Stomach (tissue), 9 donors: Measurements from ENCODE around the gene LIPH. TPM values are rescaled to one million over a fixed set of nuclear protein-coding genes. Genes with fewer than 3 reads are reported as not detected.

ENCODE experiments used
- DNase-seq, 2 donors: peaks; one replicate each; pipeline versions ENCODE4 v3.0.0 to v3.0.0-alpha.2; 2013 to 2019
- H3K27ac ChIP-seq, 5 donors: fragments of 200-600 bp in 4 of 5; sonication (generic) in 4 of 5; one replicate each; pipeline ENCODE4 v1.5.1; 2013 to 2019; ENCODE audit warnings: mild to moderate bottlenecking in 1 of 5, moderate library complexity in 1 of 5
- H3K27me3 ChIP-seq, 3 donors: fragments of 200-600 bp; sonication (generic); one replicate each; pipeline ENCODE4 v1.5.1; 2017 to 2019; ENCODE audit warnings: mixed run types in 1 of 3
- H3K36me3 ChIP-seq, 4 donors: fragments of 200-600 bp; sonication (generic); 1 replicate in 3 of 4; 2 replicates in 1 of 4; pipeline ENCODE4 v1.5.1; 2016 to 2019
- H3K4me1 ChIP-seq, 4 donors: fragments of 200-600 bp; sonication (generic); one replicate each; pipeline ENCODE4 v1.5.1; 2016 to 2019
- H3K4me3 ChIP-seq, 4 donors: fragments of 200-600 bp; sonication (generic) in 3 of 4; one replicate each; pipeline ENCODE4 v1.5.1; 2016 to 2019; ENCODE audit warnings: mild to moderate bottlenecking in 1 of 4
- H3K9me3 ChIP-seq, 4 donors: fragments of 200-600 bp; sonication (generic); one replicate each; pipeline ENCODE4 v1.5.1; 2016 to 2019
- EP300 ChIP-seq: sonication (generic); formaldehyde crosslinking; IDR thresholded peaks from one replicate; pipeline ENCODE4 v1.6.1; 2017; ENCODE audit warnings: antibody characterized with exemption
- POLR2A ChIP-seq, 4 donors: fragments of 450-650 bp; IDR thresholded peaks; one replicate each; pipeline ENCODE4 v1.6.1; 2016; ENCODE audit warnings: antibody characterized with exemption in 4 of 4, control low read depth in 2 of 4, mild to moderate bottlenecking in 1 of 4, moderate library complexity in 1 of 4
- POLR2AphosphoS5 ChIP-seq, 3 donors: sonication (generic); formaldehyde crosslinking; IDR thresholded peaks; one replicate each; pipeline ENCODE4 v1.6.1; 2016; ENCODE audit warnings: antibody characterized with exemption in 3 of 3
- WGBS, 5 donors: extraction: QIAGEN DNeasy Blood & Tissue Kit in 3 of 5; methylation state at CpG; one replicate each; pipeline versions ENCODE4 v1.1.5 to v1.1.7; 2013 to 2018; 5-methylcytosine and 5-hydroxymethylcytosine counted together
- intact Hi-C: fragments of 100-400 bp; cut with DNase I; formaldehyde crosslinking; loops from one replicate; pipeline ENCODE4 v1.15.1; 2023; ENCODE audit warnings: low total_unique reads
- polyA plus RNA-seq, 3 donors: library from polyadenylated mRNA; stranded (reverse); fragments of 200-250 nt; gene quantifications; one replicate each; pipeline ENCODE4 v1.2.3, GENCODE V29; 2013
- total RNA-seq, 5 donors: library from RNA; depleted of rRNA; stranded (reverse); fragments of >200 nt; gene quantifications; one replicate each; pipeline versions ENCODE4 v1.1.0 to v1.2.3, GENCODE V29; 2014 to 2016
- TF ChIP-seq, protein P1 (sequence below), 7 experiments: fragments of 450-650 bp in 4 of 7; fragments of 200-600 bp in 3 of 7; sonication (generic) in 3 of 7; IDR thresholded peaks; one replicate each; pipeline ENCODE4 v1.5.1; 2016 to 2019; ENCODE audit warnings: antibody characterized with exemption in 7 of 7, control low read depth in 2 of 7, mild to moderate bottlenecking in 1 of 7
- donor health status: healthy with polysubstance abuse.
- donor health status: Bipolar disorder and iron deficiency.
- donor health status: healthy.

LIPH gene
- total and polyA plus RNA-seq, 8 donors, result 4.3 to 257 (median 16.7) TPM

DNA sequence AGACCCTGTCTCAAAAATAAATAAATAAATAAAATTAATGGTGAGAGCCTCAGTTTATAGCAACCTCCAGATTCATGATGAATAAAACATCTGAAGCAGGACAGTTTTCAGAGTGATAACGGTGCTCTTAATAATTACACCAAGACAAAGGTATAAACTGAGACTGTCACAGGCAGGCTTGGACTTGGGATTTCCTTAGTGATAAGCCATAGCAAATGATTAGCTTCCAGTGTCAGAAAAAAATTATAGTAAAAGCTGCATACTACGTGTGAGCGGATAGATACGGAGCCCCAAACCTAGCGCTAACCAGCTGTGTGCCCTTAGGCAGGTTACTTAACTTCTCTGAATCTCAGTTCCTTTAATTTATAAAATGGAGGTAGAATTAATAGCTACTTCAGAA lies 21.5 kb downstream of the LIPH start:
- H3K27ac ChIP-seq, result no peak overlapping the region
- DNase-seq, result no peak
- H3K36me3 ChIP-seq, result peaks cover 0 to 22% (median 14%) of the 10 kb centered on the region in 4 donors
- H3K4me3 ChIP-seq, result no peak overlapping the region
- peaks cover 0 to 6% (median 3%) of the 10 kb centered on the region in 4 donors for H3K4me1 ChIP-seq
- no peaks in the 10 kb centered on the region for H3K27me3 ChIP-seq
- H3K9me3 ChIP-seq, result no peaks in the 10 kb centered on the region
- 61 to 65% (median 63%) methylated on average over 5 of the region's 5 CpGs for WGBS, 5 donors
- TF ChIP-seq POLR2AphosphoS5 (IDR thresholded peaks at IDR 0.05) (no peak), EP300 (no peak), POLR2A (IDR thresholded peaks at IDR 0.05) (no peak)
- TF ChIP-seq, protein P1, sequence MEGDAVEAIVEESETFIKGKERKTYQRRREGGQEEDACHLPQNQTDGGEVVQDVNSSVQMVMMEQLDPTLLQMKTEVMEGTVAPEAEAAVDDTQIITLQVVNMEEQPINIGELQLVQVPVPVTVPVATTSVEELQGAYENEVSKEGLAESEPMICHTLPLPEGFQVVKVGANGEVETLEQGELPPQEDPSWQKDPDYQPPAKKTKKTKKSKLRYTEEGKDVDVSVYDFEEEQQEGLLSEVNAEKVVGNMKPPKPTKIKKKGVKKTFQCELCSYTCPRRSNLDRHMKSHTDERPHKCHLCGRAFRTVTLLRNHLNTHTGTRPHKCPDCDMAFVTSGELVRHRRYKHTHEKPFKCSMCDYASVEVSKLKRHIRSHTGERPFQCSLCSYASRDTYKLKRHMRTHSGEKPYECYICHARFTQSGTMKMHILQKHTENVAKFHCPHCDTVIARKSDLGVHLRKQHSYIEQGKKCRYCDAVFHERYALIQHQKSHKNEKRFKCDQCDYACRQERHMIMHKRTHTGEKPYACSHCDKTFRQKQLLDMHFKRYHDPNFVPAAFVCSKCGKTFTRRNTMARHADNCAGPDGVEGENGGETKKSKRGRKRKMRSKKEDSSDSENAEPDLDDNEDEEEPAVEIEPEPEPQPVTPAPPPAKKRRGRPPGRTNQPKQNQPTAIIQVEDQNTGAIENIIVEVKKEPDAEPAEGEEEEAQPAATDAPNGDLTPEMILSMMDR (IDR thresholded peaks at IDR 0.05), result no peak
- intact Hi-C loops, result no loop called here

DNA sequence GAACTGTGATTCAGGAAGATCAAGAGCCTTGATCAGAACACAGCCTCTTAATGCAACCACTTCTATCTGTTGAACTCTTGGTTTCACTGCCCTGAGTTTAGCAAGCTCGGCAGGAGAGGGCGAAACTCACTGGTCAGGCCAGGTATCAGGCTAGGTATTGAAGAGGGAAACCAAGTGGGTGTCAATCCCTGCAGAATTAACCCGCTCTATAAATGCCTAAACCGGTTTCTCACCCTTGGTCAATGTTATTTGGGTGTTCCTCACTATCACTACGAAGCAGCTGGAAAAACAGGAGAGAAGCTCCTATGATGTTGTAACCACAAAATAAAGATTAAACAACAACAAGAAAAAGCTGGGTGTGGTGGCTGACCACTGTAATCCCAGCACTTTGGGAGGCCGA lies 23.9 kb downstream of the LIPH start:
- Histone ChIP-seq H3K36me3 (peaks cover 0 to 42% (median 24%) of the 10 kb centered on the region in 4 donors), H3K4me1 (peaks cover 0 to 6% (median 0%) of the 10 kb centered on the region in 4 donors), H3K27me3 (peaks cover 0 to 12% (median 0%) of the 10 kb centered on the region in 3 donors), H3K4me3 (no peak overlapping the region), H3K9me3 (no peaks in the 10 kb centered on the region), H3K27ac (no peak overlapping the region)
- intact Hi-C loops, result no loop called here
- no peak for DNase-seq
- TF ChIP-seq, protein P1 (IDR thresholded peaks at IDR 0.05), result no peak
- no peak for TF ChIP-seq EP300
- no peak for TF ChIP-seq POLR2AphosphoS5 (IDR thresholded peaks at IDR 0.05)
- no peak for TF ChIP-seq POLR2A (IDR thresholded peaks at IDR 0.05)
- WGBS, 5 donors, result 80 to 87% (median 84%) methylated on average over 6 of the region's 6 CpGs

DNA sequence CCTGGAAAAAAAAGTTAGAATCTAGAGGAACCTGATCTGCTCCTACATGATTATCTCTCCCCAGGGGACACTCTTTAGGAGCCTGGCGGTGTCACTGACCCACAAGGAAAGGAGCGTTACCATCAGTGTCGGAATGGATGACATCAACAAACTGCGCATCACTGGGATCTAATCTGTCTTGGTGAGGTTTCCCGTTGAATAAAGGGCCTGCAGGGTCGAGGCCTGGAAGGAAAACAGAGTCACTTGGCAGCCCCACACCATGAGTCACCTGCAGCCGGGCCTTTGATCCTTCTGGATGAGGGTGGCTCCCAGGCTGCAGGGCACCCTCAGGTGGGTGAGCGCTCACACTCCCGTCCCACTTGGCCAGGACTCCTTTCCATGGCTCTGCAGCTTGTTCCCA lies 25.0 kb downstream of the LIPH start:
- intact Hi-C loops, result no loop called here
- peak in 1 of 2 donors; percentile 52 for DNase-seq
- TF ChIP-seq POLR2A (IDR thresholded peaks at IDR 0.05), result no peak
- TF ChIP-seq, protein P1 (IDR thresholded peaks at IDR 0.05), result no peak
- TF ChIP-seq POLR2AphosphoS5 (IDR thresholded peaks at IDR 0.05), result no peak
- TF ChIP-seq EP300, result no peak
- H3K9me3 ChIP-seq, result no peaks in the 10 kb centered on the region
- peaks cover 0 to 14% (median 0%) of the 10 kb centered on the region in 3 donors for H3K27me3 ChIP-seq
- no peak overlapping the region for H3K4me3 ChIP-seq
- H3K27ac ChIP-seq, result peak overlapping the region in 1 of 5 donors; percentile 50
- 53 to 69% (median 59%) methylated on average over 9 of the region's 9 CpGs for WGBS, 5 donors
- peaks cover 0 to 6% (median 0%) of the 10 kb centered on the region in 4 donors for H3K4me1 ChIP-seq
- peaks cover 0 to 50% (median 24%) of the 10 kb centered on the region in 4 donors for H3K36me3 ChIP-seq

DNA sequence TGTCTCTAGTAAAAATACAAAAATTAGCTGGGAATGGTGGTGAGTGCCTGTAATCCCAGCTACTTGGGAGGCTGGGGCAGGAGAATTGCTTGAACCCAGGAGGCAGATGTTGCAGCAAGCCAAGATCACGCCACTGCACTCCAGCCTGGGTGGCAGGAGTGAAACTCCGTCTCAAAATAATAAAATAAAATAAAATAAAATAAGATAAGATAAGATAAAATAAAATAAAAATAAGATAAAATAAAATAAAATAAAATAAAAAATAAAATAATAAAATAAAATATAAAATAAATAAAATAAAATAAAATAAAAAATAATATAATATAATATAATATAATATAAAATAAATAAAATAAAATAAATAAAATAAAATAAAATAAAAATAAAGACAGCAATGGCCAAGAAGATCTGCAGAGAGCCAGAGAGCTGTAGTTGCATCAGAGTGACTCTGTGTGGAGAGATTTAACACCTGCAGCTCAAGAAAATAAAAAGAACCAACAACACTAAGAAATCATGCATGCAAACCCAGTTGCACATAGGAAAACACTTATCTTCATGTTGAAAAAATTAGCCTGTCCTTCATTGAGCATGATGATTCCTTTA lies 25.9 kb downstream of the LIPH start:
- intact Hi-C loops, result no loop called here
- H3K4me3 ChIP-seq, result no peak overlapping the region
- H3K27ac ChIP-seq, result no peak overlapping the region
- DNase-seq, result no peak
- TF ChIP-seq, protein P1 (IDR thresholded peaks at IDR 0.05), result no peak
- no peak for TF ChIP-seq POLR2AphosphoS5 (IDR thresholded peaks at IDR 0.05)
- no peak for TF ChIP-seq EP300
- no peak for TF ChIP-seq POLR2A (IDR thresholded peaks at IDR 0.05)
- no peaks in the 10 kb centered on the region for H3K9me3 ChIP-seq
- peaks cover 0 to 59% (median 26%) of the 10 kb centered on the region in 4 donors for H3K36me3 ChIP-seq
- peaks cover 0 to 14% (median 0%) of the 10 kb centered on the region in 3 donors for H3K27me3 ChIP-seq
- 71 to 90% (median 78%) methylated on average over 2 of the region's 2 CpGs for WGBS, 5 donors
- peaks cover 0 to 6% (median 0%) of the 10 kb centered on the region in 4 donors for H3K4me1 ChIP-seq
